GM21717 (cell line): Measurements from ENCODE around the gene ZNG1A.
"Not testable (repeated sequence)": the region's sequence is repeated elsewhere in the genome, so short reads cannot be mapped to it uniquely, and the experiment has no call there.

ENCODE experiments used
- ATAC-seq: cut with Tn5 transposase; IDR thresholded peaks from one replicate; pipeline ENCODE4 v1.9.1; 2021; ENCODE audit warnings: mild to moderate bottlenecking, moderate library complexity; ENCODE audit not compliant: unreplicated experiment

The ZNG1A gene

GRCh38 chr9:178140-178825 is 573 bp downstream of the ZNG1A start:
- ATAC-seq = not testable (repeated sequence)

DNA sequence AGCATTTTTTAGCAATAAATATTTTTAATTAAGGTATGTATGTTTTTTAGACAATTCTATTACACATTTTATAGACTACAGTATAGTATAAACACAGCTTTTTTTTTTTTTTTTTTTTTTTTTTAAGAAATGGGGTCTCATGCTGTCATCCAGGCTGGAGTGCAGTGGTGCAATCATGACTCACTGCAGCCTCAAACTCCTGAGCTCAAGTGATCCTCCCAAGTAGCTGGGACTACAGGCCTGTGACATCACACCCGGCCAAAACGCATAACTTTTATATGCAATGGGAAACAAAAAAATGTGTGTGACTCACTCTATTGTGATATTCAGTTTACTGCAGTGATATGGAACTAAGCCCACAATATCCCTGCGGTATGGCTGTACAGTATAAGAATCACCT is 9.1 kb downstream of the ZNG1A start:
- ATAC-seq = not testable (repeated sequence)

- ATAC-seq = not testable (repeated sequence)
These were observed 19.0 kb downstream of the ZNG1A start for GRCh38 chr9:159871-160270.

DNA sequence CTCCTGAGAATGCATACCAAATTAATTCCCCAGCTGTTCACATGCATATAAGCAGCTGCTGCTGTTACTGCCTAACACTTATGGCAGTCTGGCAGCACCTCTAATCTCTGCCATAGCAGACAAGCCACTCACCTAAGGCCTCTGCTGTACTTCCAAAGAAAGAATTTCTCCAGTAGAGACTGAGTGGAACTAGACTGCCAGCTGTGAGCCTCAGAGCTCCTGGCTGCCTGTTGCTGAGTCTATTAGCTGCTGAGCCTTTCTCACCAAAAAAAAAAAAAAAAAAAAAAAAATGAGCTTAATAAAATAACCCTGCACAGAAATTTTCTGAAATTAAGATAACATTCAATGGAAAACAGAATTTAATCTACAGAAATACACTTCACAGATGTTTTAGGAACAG is 27.7 kb downstream of the ZNG1A start:
- not testable (repeated sequence) for ATAC-seq

- ATAC-seq = not testable (repeated sequence)
These were observed 39.0 kb downstream of the ZNG1A start for GRCh38 chr9:139880-140279.

GRCh38 chr9:117995-118467 is 60.8 kb downstream of the ZNG1A start, which contains the start of gene FOXD4:
Gene FOXD4 (minus strand): TSS chr9:118417. CDS start chr9:118119, 298 bp downstream.
- ATAC-seq = not testable (repeated sequence)

DNA sequence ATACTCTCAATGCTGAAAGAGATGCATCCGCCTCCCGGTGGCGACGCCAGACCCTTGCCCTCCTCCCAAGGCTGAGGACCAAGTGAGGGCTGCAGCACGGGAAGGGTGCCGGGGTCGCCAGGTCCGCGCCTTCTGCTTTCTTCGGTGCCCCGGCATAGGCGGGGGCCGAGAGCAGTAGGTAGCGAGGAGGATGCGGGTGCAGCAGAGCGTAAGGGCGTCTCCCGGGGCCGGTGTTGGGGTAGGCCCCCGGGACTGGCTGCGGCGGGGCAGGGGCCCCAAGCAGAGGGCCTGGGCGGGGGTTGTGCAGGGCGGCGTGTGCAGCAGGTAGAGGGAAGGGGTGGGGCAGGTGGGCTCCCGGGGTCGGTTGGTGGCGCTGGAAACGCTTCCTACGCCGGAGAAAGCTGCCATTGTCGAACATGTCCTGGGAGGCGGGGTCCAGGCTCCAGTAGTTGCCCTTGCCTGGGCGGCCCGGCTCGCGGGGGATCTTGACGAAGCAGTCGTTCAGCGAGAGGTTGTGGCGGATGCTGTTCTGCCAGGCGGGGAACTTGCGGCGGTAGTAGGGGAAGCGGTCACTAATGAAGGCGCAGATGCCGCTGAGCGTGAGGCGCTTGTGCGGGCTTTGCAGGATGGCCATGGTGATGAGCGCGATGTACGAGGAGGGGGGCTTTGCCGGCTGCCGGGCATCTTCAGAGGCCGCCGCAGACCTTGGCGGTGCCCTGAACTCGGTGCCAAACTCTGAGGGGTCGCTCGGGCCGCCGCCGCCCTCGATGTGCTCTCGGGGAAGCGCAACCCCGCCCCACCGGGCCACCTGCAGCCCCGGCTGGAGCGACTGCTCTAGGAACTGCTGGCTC is 61.5 kb downstream of the ZNG1A start:
- not testable (repeated sequence) for ATAC-seq

GRCh38 chr9:116239-117077 is 62.4 kb downstream of the ZNG1A start:
- not testable (repeated sequence) for ATAC-seq

DNA sequence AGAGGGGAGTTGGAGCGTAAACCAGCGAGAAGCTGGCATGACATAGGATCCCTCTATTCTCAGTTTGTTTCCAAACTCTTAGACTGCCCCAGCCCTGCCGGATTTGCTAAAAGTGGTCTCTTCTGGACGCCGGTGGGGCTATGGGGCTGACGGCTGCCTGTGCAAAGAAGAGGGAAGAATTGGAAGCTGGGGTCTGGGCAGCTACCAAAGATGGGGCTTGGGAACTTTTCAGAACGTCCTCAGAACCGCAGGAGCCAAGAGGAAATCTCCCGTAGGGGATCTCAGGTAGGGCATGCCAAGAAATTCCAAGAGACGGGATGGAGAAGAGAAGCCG is 63.8 kb downstream of the ZNG1A start:
- not testable (repeated sequence) for ATAC-seq

DNA sequence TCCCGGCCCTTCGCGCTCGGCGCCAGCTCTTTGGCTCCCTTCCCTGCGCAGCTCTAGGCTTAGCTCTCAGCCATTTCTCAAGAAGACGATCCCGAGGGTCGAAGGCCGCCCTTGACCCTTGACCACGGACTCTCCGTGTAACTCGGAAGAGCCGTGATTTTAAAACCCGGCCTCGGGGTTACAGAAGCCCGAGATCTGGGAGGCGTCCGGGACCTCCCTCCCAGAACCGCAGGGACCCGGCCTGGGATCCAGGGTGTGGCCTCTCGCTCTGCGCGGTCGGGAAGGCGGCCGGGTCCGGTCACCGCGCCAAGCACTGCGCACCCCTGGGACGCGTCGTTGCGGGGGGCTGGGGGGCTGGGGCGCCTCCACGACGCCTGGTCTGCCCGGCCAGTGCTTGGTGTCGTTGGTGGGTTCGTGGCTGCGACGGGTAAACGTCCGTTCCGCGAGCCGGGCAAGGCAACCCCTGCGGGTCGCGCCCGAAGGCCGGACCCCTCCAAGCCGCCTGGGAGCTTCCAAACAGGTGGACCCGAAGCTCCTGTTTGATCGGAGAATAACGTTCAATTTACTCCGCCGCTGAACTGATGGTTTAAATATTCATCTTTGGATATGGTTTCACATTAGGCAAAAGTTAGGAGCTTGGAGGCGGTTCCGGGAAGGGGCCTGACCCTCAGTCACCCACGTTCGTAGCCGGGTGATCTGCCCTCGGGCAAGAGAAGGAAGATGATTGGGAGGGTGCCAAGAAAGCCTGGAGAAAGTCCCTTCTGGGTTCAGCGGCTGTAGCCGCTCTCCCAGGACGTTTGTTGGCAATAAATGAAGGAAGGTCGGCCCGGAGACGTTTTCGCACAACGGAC is 64.4 kb downstream of the ZNG1A start:
- ATAC-seq = not testable (repeated sequence)

DNA sequence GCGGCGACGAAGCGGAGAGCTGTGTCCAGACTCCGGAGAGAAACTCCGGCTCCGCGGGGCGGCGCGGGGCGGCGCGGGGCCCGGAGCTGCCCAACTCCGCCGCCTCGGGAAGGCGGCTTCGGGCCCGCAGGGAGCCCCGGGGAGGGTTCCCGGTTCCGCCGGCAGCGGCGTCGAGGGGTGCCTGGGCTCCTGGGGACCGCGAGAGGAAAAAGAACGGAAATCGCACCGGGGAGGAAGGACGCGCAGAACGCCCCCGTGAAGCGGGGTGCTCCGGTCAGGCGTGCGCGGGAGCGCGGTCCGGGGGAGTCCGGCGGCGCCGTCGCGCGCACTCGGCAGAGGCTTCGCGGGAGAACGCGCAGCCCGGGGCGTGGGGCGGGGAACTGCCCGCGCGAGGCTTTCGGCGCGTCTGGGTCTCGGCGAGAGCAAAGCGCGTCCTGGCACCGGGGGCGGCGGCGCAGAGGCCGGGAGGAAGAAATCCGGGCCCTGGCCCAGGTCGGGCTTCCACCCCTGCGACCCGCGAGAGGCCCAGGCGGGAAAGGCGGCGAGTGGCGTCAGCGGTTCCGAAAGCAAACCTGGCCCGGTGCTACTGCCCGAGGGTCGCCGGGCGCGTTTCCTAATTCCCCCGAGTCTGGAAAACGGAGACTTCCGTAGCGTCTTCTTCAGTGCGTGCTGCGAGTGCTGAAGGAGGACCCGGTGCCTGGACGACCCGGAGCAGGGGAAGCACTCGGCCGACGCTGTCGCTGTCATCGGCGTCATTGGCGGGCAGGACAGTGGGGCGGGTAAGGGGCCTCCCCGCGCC is 65.2 kb downstream of the ZNG1A start:
- not testable (repeated sequence) for ATAC-seq

DNA sequence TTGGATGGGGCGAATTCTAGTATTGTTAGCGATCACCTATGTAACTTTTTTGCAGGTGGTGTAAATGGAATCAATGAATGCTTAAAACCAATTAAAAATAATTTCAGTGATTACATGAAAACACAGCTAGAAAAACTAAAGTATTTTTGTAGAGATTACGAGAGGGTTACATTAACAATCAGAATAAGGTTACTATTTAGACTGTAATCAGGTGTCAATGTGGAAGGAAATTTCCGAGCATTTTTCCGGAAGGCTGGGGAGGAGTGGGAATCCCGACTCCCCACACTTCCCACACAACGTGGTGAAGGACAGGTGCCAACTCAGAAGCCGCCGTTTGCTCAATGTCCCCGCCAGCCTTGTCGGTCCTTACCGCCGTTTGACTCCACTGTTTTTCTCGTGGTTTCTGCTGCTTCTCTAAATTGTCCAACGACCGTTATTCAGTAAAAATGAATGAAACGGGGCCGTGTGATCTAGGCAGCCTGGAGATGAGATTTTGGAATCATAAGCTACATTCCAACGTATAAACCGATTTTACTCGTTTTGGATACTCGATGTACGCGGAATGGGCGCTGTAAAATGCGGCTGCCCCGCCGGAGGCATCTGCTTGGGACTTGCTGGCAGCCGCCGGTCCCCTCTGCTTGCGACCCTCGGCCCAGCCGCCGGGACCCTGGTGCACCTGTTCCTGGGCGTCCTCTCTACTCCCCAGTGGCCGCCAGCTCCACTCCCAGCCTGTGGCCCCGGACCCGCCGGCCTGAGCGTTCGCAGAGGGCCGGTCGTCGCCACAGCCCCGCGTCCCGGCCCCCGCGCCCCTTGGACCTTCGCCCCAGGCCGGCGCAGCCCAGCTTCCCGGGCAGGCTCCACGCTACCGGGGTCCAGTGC is 66.0 kb downstream of the ZNG1A start:
- ATAC-seq = not testable (repeated sequence)

DNA sequence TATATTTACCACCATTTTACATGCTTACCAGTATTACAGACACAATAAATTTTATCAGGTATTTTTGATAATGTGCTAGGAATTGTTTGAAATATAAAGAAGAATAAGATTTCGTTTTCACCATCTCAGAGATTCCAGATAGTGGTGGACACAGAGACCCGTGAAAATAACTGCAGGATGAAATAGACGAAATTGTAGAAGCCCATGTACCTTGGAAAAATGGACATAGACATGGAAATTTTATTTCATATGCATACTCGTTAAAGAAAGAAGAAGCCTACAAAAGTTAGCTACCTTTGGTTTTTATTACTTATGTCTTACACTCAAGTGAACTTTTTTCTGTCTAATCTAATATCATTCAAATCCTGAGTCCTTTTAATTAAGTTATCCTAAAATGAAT is 68.2 kb downstream of the ZNG1A start:
- not testable (repeated sequence) for ATAC-seq

DNA sequence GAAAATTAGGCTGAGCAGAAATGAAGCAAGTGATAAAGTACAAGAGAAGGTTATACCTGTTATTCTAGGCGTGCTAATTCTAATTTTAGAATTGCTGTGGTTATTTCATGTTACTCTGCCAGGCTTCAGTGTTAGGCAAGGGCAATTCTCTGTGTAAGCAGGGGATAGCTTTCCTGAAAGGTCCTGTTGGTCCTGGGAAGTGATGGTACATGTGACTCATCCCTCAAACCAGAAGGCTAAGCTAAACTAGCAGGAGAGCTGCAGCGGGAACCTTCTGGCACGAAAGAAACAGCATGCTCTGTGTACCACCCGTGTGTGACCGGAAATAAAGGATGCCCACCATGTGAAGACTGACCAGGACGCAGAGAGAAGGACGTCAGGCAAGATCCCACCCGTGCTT is 69.3 kb downstream of the ZNG1A start:
- not testable (repeated sequence) for ATAC-seq

GRCh38 chr9:108742-109495 is 69.9 kb downstream of the ZNG1A start:
- not testable (repeated sequence) for ATAC-seq

DNA sequence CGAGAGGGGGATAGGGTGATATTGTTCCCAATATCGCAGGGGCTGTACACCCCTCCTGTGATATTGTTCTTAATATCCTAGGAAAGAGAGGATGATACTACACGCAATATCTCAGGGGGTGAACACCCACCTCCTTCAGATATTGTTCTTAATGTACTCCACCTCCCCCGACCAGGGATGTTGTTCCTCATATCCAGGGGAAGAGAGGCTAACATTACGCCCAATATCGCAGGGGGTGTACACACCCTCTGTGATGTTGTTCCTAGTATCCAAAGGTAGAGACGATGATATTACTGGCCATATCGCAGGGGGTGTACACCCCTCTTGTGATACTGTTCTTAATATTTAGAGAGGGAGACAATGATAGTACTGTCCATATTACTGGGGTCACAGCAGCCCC is 72.9 kb downstream of the ZNG1A start:
- ATAC-seq = not testable (repeated sequence)

DNA sequence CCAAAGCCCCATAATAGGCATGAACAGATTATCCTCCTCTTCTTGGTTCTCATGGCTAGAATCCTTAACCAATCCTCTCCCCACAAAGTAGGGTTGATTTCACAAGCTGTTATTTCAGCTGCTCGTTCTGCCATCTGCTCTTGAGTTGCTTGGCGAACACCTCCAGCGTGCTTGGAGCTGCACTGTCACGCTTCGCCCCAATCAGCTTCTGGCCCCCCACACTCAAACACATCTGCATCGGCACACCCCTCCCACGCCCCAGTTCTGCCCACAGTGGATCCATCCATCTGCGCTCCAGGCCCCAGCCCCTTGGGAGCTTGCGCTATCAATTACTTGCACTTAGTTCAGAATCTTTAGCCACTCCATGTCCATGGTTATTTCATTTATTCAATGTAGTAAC is 78.4 kb downstream of the ZNG1A start:
- ATAC-seq = not testable (repeated sequence)

- not testable (repeated sequence) for ATAC-seq
These were observed 79.0 kb downstream of the ZNG1A start for GRCh38 chr9:99867-100266.
